HL-60 (cell line): ENCODE results near the gene C9orf153.

ENCODE experiments used
- GABPA ChIP-seq: IDR thresholded peaks from 2 replicates; pipeline ENCODE4 v1.6.1; 2012; ENCODE audit warnings: low read depth
- POLR2AphosphoS5 ChIP-seq: IDR thresholded peaks from 2 replicates; pipeline ENCODE4 v1.6.1; 2012; ENCODE audit warnings: low read depth
- SPI1 ChIP-seq: IDR thresholded peaks from 2 replicates; pipeline ENCODE4 v1.6.1; 2012; ENCODE audit warnings: low read depth, mild to moderate bottlenecking, borderline replicate concordance
- TF ChIP-seq, protein P1 (sequence below): IDR thresholded peaks from one replicate; pipeline ENCODE4 v1.5.1; 2011; ENCODE audit warnings: low read length, control low read depth, inconsistent platforms; ENCODE audit not compliant: insufficient read depth

DNA sequence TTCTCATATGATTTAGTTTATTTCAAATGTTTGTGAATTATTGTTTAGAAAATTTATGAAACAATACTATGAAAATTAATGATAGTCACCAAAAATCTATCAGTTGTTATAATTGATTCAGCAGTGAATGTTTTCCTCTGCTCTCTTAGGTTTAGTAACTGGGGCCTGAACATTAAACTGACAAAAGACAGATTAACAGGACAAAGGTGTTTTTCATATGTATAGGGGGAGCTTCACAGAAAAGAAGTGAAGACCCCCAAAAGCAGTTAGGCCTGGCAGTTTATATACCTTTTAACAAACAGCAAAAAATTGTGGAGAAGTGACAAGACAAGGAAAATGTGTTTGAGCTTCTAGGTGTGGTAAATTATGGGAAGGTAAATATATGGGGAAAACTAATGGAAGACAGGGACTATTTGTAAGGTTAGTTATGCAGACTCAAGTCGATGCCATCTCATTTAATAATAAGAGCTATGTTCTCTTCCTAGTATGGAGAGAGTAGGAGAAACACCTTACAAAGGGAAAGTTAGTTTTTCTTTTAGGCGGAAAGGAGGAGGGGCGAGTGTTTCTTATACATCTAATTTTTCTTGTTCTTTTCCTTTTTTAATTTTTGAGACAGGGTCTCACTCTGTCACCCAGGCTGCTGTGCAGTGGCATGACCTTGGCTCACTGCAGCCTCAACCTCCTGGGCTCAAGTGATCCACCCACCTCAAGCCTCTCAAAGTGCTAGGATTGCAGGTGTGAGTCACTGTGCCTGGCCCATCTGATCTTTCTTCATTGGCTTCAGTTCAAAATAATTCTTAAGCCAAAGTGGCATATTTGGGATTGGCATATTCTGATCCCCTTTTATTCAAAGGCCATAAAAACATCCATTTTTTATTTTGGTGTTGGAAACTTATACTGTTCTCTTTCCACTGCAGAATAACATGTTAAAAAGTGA, 77.8 kb downstream of the C9orf153 start:
- TF ChIP-seq, protein P1, sequence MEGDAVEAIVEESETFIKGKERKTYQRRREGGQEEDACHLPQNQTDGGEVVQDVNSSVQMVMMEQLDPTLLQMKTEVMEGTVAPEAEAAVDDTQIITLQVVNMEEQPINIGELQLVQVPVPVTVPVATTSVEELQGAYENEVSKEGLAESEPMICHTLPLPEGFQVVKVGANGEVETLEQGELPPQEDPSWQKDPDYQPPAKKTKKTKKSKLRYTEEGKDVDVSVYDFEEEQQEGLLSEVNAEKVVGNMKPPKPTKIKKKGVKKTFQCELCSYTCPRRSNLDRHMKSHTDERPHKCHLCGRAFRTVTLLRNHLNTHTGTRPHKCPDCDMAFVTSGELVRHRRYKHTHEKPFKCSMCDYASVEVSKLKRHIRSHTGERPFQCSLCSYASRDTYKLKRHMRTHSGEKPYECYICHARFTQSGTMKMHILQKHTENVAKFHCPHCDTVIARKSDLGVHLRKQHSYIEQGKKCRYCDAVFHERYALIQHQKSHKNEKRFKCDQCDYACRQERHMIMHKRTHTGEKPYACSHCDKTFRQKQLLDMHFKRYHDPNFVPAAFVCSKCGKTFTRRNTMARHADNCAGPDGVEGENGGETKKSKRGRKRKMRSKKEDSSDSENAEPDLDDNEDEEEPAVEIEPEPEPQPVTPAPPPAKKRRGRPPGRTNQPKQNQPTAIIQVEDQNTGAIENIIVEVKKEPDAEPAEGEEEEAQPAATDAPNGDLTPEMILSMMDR, result no peak
- TF ChIP-seq GABPA, result no peak
- no peak for TF ChIP-seq POLR2AphosphoS5
- TF ChIP-seq SPI1, result no peak
